ENCODE measurements around the gene SCAMP4. TPM values are rescaled to one million over a fixed set of nuclear protein-coding genes. Genes with fewer than 3 reads are reported as not detected.
"Not testable (repeated sequence)": the region's sequence is repeated elsewhere in the genome, so short reads cannot be mapped to it uniquely, and the experiment has no call there.

Gene SCAMP4
- total and polyA plus RNA-seq, 9 of the 15 experiments (the other 6 are each of a cell fraction or from before 2014, with no cell fraction given): 0.81 to 45.9 (median 12.8) TPM

DNA sequence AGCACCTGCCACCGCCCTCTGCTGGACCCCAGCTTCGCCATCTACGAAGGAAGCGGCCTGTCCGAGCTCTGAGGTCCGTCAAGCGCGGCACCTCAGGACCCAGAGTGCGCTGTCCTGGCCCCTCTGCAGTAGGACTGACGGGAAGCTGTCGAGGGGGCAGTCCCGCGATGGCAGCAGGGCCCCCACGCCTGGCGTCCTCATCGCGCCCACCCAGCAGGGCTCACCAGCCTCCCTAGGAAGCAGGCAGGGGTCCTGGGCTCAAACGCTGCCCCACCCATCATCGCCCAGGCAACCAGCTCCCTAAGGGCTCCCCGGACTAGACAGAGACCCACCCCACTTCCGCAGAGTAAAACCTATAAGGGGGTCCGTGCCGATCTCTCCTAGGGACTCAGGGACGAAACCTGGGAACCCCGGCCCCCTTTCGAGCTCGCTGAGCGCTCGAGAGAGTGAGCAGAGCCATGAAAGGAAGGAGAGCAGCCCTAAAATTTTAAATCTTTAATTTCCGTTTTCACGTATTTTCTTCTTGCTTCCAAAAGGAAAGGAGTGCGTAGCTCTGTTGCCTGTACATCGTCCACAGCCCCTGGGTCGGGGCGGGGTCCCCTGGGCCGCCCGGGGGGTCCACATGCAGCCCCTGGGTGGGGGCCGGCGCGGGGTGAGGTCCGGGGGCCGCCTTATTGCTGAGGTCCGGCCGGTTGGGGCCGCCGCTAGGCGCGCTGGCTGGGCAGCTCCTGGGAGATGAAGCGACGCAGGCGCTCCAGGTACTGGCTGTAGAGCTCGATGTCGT is 28.5 kb upstream of the SCAMP4 start (continued):
- TF ChIP-seq, protein P1, sequence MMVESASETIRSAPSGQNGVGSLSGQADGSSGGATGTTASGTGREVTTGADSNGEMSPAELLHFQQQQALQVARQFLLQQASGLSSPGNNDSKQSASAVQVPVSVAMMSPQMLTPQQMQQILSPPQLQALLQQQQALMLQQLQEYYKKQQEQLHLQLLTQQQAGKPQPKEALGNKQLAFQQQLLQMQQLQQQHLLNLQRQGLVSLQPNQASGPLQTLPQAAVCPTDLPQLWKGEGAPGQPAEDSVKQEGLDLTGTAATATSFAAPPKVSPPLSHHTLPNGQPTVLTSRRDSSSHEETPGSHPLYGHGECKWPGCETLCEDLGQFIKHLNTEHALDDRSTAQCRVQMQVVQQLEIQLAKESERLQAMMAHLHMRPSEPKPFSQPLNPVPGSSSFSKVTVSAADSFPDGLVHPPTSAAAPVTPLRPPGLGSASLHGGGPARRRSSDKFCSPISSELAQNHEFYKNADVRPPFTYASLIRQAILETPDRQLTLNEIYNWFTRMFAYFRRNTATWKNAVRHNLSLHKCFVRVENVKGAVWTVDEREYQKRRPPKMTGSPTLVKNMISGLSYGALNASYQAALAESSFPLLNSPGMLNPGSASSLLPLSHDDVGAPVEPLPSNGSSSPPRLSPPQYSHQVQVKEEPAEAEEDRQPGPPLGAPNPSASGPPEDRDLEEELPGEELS (CRISPR knock-in tag; IDR thresholded peaks at IDR 0.05; ENCODE audit: borderline replicate concordance): peak; percentile 5; the same call in 1 of the 2 replicates
- TF ChIP-seq ID3 (CRISPR knock-in tag; IDR thresholded peaks at IDR 0.05): not testable (repeated sequence)
- TF ChIP-seq ID3 (tag; IDR thresholded peaks at IDR 0.05): 0 out of 2 replicates have a peak, but pooled peaks have one; percentile 50
- TF ChIP-seq, protein P2, sequence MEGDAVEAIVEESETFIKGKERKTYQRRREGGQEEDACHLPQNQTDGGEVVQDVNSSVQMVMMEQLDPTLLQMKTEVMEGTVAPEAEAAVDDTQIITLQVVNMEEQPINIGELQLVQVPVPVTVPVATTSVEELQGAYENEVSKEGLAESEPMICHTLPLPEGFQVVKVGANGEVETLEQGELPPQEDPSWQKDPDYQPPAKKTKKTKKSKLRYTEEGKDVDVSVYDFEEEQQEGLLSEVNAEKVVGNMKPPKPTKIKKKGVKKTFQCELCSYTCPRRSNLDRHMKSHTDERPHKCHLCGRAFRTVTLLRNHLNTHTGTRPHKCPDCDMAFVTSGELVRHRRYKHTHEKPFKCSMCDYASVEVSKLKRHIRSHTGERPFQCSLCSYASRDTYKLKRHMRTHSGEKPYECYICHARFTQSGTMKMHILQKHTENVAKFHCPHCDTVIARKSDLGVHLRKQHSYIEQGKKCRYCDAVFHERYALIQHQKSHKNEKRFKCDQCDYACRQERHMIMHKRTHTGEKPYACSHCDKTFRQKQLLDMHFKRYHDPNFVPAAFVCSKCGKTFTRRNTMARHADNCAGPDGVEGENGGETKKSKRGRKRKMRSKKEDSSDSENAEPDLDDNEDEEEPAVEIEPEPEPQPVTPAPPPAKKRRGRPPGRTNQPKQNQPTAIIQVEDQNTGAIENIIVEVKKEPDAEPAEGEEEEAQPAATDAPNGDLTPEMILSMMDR (IDR thresholded peaks at IDR 0.05 in 2 of 3, conservative IDR thresholded peaks at IDR 0.05 in 1 of 3; ENCODE audit: insufficient read depth in 2 of 3, low read depth in 1 of 3, low read length in 3 of 3): peak in 2 of 3 experiments; percentile 33 to 35; a peak in 4 of 6 replicates
- 0 out of 2 replicates have a peak, but pooled peaks have one; percentile 3 for TF ChIP-seq HLTF (IDR thresholded peaks at IDR 0.05)
- TF ChIP-seq, protein P3, sequence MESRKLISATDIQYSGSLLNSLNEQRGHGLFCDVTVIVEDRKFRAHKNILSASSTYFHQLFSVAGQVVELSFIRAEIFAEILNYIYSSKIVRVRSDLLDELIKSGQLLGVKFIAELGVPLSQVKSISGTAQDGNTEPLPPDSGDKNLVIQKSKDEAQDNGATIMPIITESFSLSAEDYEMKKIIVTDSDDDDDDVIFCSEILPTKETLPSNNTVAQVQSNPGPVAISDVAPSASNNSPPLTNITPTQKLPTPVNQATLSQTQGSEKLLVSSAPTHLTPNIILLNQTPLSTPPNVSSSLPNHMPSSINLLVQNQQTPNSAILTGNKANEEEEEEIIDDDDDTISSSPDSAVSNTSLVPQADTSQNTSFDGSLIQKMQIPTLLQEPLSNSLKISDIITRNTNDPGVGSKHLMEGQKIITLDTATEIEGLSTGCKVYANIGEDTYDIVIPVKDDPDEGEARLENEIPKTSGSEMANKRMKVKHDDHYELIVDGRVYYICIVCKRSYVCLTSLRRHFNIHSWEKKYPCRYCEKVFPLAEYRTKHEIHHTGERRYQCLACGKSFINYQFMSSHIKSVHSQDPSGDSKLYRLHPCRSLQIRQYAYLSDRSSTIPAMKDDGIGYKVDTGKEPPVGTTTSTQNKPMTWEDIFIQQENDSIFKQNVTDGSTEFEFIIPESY (CRISPR knock-in tag; IDR thresholded peaks at IDR 0.05): 0 out of 2 replicates have a peak, but pooled peaks have one; percentile 55
- TF ChIP-seq THRAP3 (IDR thresholded peaks at IDR 0.05; ENCODE audit: borderline replicate concordance): 0 out of 2 replicates have a peak, but pooled peaks have one; percentile 43
- peak; percentile 32; the same call in 1 of the 2 replicates for TF ChIP-seq L3MBTL2 (IDR thresholded peaks at IDR 0.05)
- TF ChIP-seq, protein P4, sequence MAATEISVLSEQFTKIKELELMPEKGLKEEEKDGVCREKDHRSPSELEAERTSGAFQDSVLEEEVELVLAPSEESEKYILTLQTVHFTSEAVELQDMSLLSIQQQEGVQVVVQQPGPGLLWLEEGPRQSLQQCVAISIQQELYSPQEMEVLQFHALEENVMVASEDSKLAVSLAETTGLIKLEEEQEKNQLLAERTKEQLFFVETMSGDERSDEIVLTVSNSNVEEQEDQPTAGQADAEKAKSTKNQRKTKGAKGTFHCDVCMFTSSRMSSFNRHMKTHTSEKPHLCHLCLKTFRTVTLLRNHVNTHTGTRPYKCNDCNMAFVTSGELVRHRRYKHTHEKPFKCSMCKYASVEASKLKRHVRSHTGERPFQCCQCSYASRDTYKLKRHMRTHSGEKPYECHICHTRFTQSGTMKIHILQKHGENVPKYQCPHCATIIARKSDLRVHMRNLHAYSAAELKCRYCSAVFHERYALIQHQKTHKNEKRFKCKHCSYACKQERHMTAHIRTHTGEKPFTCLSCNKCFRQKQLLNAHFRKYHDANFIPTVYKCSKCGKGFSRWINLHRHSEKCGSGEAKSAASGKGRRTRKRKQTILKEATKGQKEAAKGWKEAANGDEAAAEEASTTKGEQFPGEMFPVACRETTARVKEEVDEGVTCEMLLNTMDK (IDR thresholded peaks at IDR 0.05; ENCODE audit: borderline replicate concordance, insufficient read depth, low read depth, low read length, poor library complexity, severe bottlenecking): peak; percentile 21
- 0 out of 2 replicates have a peak, but pooled peaks have one; percentile 45 for TF ChIP-seq ZC3H4 (CRISPR knock-in tag; IDR thresholded peaks at IDR 0.05; ENCODE audit: borderline replicate concordance)

Measured in K562 (cell line).